Activated CD4-positive, alpha-beta T cell treated with anti-CD3 and anti-CD28 coated beads, Interleukin-2, amount 50 U/mL, for 48 hours (primary cell): ENCODE data around the gene B3GALT2.

Source experiments
- DNase-seq, 2 experiments: peaks; one replicate each; pipeline ENCODE4 v3.0.0-alpha.2; 2020

B3GALT2 gene

GRCh38 chr1:193181536-193181935, 4.9 kb downstream of the B3GALT2 start:
- DNase-seq = no peak

- DNase-seq = no peak
Observed at GRCh38 chr1:193179094-193179493, 7.3 kb downstream of the B3GALT2 start.

GRCh38 chr1:193176788-193177187, 9.6 kb downstream of the B3GALT2 start:
- DNase-seq = no peak

- no peak for DNase-seq
Observed at GRCh38 chr1:193176113-193176512, 10.3 kb downstream of the B3GALT2 start.

- no peak for DNase-seq
Observed at GRCh38 chr1:193157360-193157759, 29.1 kb downstream of the B3GALT2 start.

- DNase-seq = no peak
Observed at GRCh38 chr1:193156822-193157142, 29.6 kb downstream of the B3GALT2 start.

- DNase-seq = no peak
Observed at GRCh38 chr1:193156117-193156821, 30.1 kb downstream of the B3GALT2 start.

- no peak for DNase-seq
Observed at GRCh38 chr1:193144999-193145398, 41.4 kb downstream of the B3GALT2 start.

- no peak for DNase-seq
Observed at GRCh38 chr1:193144361-193144938, 42.0 kb downstream of the B3GALT2 start.

- DNase-seq = no peak
Observed at GRCh38 chr1:193143285-193143684, 43.1 kb downstream of the B3GALT2 start.

GRCh38 chr1:193142409-193142808, 44.0 kb downstream of the B3GALT2 start:
- DNase-seq = no peak

GRCh38 chr1:193141804-193142203, 44.6 kb downstream of the B3GALT2 start:
- no peak for DNase-seq

- DNase-seq = no peak
Observed at GRCh38 chr1:193140254-193140653, 46.2 kb downstream of the B3GALT2 start.

- no peak for DNase-seq
Observed at GRCh38 chr1:193131266-193131860, 55.0 kb downstream of the B3GALT2 start.
